Measurements from ENCODE around the gene ACTL8.
"Not testable (repeated sequence)": the region's sequence is repeated elsewhere in the genome, so short reads cannot be mapped to it uniquely, and the experiment has no call there.

The ACTL8 gene

DNA sequence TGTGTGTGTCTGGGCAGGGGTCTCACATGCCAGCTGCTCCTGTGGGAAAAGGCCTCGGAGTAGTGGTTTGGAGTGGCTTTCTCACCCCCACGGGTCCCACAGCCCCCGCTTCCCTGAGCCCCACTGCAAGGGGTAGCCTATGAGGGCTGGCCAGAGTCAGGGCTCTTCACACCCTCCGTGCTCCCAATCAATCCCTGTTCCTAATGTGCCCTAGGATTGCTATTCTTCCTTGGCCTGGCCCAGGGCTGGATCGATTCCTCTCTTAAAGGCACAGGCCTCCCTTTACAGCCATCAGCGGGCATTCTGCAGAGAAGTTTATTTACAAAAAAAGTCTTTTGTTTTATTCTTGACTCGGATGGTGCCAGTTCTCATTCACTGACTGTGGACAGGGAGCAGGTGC, 19.3 kb upstream of the ACTL8 start:
- no peak for DNase-seq (ENCODE audit: low read depth)

DNA sequence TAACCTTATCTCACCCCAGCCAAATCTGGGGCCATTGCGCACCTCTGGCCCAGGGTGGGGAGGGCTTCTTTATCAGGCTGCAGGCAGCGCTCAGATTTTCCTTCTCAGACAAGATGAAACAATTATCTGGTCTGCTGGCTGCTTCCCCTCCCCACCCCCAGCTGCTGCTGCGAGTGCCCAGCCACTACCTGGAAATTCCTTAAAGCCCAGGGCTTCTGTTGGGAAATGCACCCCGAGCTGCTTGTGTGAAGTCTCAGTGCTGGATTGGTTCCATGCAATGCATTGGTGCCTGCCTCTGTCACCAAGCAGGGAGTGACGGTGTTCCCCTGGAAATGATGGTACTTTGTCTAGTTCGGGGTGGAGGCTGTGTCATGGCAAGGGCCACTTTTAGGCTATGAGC, 18.5 kb upstream of the ACTL8 start:
- no peak for DNase-seq (ENCODE audit: low read depth)

DNA sequence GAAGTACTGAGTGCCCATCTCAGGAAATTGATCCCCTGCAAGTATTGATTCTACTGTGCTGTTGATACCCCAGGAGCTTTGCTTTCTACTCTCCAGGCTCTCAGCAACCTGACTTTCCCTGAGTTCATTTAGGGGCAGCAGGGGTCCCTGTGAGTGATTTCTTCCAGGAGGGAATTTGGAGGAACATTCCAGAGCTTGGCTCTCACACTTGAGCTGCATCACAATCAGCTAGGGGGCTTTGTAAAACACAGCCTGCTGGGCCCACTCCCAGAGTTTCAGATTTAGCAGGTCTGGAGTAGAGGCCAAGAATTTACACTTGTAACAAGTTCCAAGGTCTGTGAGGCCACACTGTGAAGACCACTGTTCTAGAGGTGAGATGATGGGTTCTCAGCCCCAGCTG, 16.1 kb upstream of the ACTL8 start:
- DNase-seq (ENCODE audit: low read depth), result no peak

DNA sequence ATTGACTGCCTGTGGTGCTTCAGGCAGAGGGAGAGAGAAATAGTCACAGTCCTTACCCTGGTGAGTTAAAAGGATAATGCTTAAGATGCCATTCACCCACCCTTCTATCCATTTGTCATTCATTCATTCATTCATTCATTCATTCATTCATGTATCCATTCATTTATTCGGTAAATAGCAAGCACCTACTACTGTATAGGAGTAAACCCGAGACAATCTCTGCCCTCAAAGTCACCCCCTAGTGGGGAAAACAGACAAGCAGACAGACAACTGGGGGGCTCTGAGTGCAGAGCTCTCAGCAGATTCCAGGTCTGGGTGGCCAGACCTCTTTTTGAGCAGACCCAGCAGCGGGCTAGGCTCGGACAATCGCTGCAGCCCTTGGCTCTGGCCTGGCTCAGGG, 14.1 kb upstream of the ACTL8 start:
- DNase-seq (ENCODE audit: low read depth), result no peak

DNA sequence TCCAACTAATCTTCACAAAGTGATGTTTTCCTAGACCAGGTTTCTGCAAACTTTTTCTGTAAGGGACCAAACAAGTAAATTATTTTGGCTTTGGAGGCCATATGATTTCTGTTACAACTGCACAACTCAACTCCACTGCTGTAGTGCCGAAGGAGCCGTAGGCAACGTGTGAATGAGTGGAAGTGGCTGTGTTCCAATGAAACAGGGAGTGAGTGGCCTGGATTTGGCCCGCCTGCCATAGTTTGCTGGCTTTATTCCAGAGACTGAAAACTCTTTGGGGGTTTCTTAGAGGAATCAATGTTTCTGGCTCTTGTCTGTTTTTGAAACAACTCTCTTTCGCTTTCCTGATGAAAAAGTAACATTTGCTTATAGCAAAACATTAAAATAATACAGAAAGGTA, 12.6 kb upstream of the ACTL8 start:
- DNase-seq (ENCODE audit: low read depth), result no peak

DNA sequence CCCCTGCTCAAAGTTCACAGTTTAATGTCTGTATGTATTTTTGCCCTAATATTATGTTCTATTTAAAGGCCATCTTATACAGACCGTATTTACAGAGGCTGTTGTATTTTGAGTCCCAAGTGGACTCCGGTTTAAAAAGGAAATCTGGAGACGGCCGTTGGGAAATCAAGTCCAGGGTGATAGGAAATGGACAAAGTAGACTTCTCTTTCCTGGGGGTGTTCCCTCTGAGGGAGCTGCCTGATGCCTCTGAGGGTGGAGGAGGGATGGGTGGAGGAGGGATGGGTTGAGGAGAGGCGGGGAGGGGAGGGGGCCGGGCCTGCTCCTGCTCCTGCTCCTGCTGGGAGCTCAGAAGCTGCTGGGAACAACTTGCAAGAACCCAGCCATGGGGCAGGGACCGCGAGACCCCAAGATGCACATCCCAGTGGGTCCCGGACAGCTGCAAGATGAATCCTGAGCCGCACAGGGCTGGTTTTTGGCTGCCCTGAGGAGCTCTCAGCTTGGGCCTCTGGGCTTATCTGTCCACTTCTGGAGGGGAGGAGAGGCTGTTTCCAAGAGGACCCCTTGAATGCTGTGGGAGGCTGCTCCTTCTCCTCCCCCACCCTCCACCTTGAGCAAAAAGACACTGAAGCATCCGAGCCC, 12.0 kb upstream of the ACTL8 start:
- no peak for DNase-seq (ENCODE audit: low read depth)

DNA sequence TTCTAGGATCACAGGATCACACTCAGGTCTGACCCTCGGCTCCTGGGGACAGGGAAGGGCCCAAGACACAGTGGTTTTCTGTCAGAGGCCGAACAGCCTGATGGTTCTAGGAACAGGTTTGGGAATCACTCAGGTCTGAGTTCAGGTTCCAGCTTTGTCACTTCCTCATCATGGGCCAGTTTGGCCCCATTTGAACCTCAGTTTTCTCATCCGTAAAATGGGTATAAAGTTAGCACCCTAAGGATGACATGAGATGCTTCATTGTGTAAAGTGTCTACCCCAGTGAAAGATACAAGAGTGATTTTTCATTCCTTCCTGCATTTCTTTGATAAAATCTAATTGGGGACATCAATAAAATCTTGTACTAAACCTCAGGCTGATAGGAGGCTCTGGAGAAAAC, 11.2 kb upstream of the ACTL8 start:
- DNase-seq (ENCODE audit: low read depth), result no peak

DNA sequence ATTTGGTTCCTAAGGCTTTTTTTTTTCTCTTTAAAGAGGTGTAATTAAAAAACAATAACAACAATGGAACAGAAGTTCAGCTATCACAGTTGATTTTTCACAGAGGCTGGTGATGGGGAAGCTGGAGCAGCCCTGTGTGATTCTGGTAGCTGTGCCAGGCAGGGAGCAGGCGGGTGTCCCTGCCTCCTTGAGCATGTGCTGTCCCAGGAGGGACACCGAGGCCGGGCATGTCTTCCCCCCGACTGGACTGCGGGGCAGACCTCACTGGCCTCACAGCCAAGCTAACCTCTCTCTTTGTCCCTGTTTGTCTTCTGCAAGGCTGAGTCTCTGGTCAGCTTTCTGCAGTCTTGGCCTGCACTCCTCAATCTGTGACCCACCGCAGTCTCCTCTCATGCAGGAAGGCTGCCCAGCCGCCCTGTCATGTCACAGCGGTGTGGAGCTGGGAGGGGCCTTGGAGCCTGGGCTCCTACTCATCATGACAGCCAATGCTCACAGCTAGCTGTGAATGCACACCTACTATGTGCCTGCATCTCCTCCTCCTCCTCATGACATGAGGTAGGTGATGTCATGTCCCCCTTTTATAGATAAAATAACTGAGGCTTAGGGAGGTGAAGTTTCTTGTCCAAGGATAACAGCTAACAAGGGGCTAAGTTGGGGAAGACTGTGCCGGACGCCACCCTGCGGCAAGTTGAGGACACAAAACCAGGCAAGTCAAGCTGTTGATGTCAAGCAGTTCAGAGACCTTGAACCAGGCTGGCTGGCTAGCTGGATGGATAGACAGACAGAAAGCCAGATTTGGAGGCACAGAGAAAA, 10.3 kb upstream of the ACTL8 start:
- DNase-seq (ENCODE audit: low read depth), result no peak

DNA sequence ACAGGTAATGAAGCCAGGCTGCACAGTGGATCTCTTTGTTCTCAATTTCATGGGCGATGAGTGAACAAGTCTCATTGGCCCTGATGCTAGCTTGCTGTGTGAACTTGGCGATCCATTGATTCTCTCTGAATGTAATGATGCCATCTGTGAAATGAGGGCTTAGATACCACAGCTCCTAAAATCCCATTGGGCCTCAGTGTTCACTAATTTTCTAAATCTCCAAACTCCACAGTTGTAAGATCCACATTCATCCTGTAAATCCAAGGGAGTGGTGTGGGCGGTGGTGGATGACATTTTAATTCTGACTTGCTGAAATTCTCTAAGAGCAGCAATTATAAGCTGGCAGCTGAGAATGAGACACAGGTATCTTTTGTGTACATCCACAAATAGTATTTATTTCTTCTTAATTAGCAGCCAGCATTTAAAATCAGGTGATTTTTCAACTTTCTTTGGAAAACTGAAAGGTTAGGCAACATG, 9.6 kb upstream of the ACTL8 start:
- DNase-seq (ENCODE audit: low read depth), result no peak

DNA sequence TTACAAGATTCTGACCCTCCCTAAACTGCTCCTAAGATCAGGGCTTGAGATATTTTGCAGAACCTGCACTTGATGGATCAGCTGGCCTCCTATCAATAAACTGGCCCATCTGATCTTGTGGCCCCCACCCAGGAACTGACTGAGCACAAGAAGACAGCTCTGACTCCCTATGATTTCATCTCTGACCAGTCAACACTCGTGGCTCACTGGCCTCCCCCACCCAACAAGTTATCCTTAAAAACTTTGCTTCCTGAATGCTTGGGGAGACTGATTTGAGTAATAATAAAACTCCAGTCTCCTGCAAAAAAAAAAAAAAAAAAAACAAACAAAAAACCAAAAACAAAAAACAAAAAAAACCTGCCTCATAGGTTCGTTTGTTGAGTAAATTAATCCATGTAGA, 8.9 kb upstream of the ACTL8 start:
- not testable (repeated sequence) for DNase-seq (ENCODE audit: low read depth)

DNA sequence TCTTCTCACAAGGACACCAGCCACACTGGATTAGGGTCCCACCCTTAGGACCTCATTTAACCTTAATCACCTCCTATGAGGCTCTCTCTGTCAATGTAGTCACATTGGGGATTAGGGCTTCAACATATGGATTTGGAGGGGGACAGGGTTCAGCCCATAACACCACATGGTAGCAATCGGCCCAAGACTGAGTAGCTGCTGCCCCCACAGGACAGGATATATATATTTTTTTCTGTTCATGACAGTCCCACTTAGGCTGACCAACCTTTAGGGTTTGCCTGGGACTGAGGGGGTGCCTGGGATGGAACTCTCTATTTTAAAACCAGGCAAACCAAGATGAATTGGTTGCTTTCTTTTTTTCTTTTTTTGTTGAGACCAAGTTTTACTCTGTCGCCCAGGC, 8.2 kb upstream of the ACTL8 start:
- DNase-seq (ENCODE audit: low read depth), result no peak

DNA sequence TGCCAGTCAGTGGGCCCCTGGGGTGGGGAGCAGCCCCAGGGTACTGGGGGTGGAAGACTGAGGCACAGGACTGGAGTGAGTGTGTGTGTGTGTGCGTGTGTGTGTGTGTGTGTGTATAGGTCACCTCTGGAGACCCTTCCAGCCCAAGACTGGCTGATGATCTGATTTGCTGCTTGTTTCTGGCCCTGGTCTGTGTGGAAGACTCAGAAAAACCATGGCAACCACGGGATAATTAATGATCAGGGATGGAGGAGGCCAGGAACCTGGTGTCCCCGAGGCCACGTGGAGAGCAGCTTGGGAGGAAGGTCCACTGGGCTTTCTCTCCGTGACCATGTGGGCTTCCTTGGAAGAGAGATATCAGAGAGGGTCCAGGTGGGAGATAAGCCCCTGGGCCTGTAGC, 4.8 kb upstream of the ACTL8 start:
- DNase-seq (ENCODE audit: low read depth), result no peak

DNA sequence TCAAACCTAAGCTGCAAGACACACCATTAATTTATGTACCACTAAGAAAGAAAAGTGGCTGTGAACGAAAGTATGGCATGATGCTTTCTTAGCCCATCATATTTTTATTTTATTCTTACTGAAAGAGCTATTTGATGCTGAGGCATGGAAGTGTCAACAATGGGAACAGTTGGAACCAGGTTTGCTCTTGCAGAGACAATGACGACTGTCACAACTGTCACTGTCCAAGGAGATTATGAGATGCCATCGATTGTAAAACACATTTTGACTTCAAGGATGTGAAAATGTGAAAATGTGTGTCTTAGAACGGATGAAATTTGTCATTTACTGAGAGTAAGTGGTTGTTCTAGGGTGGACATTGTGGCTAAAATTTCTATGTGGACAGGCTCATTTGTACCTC, 2.8 kb upstream of the ACTL8 start:
- no peak for DNase-seq (ENCODE audit: low read depth)

DNA sequence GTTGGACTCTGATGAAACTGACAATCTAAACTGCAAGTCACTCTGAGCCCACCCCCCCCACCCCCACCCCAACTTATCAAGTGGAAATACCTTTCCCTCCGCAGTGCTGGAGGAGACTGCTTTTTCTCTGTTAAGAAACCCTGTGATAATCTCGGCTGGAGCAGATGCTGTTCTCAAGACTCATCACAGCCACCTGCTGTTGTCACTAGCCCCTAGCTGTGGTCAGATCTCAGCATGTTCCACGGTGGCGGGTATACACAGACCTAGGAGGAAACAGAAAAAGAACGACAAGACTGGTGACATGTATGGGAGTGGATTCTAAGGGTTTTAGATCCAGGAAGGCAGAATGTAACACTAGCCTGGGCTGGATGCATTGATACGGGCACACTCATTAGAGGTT, 2.3 kb downstream of the ACTL8 start:
- no peak for DNase-seq (ENCODE audit: low read depth)

DNA sequence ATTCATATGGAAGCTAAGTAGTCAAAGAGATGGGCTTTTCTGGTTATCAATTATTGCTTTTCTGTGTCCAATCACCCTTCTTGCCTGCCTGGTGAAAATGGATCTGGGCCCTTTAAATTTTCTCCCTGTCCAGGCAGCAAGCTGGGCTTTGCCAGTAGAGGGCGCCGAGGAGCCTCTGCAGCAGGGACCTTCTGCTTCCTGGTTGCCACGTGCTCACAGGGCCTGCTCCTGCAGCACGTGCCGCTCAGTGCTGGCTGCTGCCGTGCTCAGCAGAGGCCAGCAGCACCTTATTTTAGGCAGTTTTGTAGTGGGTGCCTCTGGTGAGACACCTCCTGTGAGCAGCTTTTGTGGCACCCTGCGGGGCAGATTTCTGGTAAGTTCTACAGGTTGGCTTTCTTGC, 4.0 kb downstream of the ACTL8 start:
- no peak for DNase-seq (ENCODE audit: low read depth)

DNA sequence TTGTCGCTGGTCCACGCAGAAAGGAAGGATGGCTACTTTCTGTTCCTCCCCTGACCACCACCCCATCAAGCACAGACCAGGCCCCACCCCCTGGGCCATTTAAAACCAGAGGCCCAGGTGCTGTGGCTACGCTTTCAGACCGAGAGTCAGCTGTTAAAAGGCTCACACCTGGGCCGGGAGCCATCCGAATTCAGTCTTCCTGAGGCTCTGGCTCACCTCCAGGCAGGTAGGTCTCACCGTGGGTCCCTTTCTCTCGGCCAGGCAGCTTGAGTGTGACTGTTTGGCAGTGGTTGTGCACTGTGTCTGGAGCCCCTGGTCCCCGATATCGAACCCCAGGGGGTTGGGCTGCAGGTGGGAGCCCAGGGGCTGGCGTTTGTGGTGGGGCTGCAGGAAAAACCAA, 7.2 kb downstream of the ACTL8 start:
- no peak for DNase-seq (ENCODE audit: low read depth)

DNA sequence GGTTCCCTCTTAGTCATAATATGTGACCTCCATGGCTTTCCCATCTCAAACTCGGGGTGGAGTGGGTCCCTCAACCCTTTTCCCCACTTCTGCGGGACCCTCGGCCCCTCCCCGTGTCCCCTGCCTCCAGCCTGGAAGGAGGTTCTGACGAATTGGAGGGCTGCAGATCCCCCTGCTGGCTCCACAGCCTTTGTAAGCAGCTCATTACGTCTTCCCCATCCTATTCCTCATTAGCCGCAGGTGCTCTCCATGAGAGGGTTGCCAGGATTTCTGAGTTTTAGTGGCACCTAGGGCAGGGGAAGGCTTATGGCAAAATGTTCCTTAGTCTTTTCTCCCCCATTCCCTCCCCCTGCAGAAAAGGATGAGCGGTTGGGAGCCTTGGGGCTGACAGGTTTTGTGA, 8.3 kb downstream of the ACTL8 start:
- no peak for DNase-seq (ENCODE audit: low read depth)

DNA sequence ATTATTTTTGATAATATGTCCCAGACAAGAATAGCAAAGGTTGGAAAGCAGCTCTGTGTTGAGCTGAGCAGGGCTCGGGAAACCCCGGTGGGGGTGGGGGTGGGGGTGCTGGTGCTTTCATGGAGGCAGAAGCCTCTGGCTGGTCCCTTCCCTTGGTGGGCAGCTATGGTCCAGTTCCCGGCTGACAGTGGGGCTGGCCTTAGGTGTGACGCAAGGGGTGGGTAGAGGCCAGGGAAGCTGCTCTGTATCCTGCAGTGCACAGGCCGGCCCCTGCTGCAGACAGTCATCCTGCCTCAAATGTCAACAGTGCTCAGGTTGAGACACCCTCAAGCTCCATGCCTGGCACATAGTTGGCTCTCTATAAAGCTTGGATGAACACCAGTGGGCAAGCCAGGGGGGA, 8.9 kb downstream of the ACTL8 start:
- DNase-seq (ENCODE audit: low read depth), result no peak

DNA sequence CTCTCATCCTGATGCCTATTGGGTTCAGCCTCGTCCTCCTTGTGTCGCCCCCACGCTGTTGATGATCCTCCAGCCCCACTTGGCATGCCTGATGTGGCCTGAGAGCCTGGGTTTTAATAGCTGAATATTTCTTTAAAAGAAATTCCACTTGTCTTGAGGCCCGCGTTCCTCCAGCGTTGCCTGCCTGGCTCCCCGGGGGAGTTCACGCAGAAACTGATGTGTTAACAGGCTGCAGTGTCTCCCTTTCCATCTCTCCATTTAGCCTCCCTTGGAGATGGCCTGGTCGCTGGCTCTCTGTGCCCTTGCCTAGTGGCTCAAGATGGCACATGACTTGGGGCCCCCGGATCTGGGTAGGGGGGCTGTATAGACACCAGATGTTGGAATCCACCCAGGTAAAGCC, 9.5 kb downstream of the ACTL8 start:
- DNase-seq (ENCODE audit: low read depth), result no peak

DNA sequence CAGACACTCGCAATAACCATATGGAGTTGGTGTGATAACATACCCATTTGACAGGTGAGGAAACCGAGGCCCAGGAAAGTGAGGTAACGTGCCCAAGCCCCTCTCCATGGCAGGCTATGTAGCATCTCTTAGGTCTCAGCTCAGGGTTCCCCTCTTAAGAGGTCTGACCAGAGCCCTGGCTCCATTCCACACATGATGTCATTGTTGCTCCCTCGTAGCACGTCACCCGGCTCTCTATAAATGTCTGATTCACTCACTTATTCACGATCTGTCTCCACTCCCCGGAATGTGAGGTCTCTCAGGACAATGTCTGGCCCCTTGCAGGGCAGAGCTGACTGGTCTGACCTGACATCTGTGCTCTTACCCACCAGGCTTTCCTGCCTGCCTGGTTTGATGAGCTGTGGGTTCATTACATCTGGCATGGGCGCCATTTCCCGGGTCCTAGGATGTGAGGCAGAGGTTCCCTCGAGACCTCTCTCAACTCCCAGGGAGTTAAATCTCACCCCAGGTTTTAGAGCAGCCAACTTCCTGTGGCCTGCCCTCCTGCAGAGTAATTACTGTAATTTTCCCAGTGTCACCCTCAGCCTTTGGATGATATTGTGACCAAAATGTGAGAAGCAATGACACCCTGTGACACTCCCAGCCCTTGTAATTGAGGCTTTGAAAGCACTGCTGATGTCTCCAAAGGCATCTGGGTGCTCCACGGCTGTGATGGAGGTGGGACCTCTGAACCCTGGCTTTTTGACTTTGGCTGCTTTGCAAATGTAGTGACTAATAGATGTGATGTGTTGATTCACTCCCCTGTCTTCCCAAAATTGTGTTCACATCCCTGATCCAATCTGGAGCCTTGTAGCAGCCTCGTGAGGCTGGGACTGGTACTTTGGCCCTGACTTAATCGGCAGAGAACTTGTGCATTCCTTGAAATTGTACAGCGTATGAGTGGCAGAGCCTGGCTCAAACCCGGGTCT, 10.6 kb downstream of the ACTL8 start:
- DNase-seq (ENCODE audit: low read depth), result no peak

DNA sequence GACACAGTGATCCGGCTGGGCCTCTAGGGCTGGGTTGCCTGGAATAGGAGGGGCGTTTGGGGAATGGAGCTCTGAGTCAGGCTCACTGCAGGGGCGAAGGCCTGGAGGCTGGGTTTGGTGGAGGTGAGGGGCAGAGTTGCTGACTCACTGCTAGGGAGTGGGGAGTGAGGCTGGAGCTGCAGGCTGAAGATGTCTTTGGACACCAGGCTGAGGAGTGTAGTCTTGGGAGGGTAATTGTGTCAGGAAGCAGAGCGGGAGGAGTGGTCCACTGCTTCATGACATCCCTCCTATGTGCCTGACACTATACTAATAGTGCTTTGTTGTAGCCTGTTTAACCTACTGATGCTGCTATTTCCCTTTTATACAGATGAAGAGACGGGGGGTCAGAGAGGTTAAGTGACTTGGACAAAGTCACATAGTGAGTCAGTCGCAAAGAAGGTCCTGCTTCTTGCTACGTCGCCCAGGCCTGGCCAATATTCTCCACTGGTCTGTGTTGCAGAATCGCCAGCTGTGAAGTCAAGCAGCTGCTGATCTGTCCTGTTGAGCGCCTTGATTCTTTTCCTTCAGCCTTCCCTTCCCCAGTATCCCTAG, 13.6 kb downstream of the ACTL8 start:
- no peak for DNase-seq (ENCODE audit: low read depth)

DNA sequence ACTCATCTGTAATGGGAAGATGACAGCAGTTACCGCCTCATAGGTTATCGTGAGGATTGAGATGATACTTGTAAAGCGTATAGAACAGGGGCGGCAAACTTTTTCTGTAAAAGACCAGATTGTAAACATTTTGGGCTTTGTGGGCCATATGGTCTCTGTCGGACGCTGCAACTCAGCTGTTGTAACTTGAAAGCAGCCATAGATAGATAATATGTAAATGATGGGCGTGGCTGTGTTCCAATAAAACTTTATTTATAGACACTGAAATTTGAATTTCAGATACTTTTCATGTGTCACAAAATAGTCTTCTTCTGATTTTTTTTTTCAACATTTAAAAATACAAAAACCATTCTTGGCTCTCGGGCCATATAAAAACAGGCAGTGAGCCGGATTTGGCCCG, 15.8 kb downstream of the ACTL8 start:
- DNase-seq (ENCODE audit: low read depth), result no peak
